Fibroblast of skin of scalp (primary cell): Measurements from ENCODE around the gene IFRD2.
"Not testable (repeated sequence)": the region's sequence is repeated elsewhere in the genome, so short reads cannot be mapped to it uniquely, and the experiment has no call there.

Experiments
- DNase-seq: peaks from one replicate; pipeline ENCODE4 v3.0.0-alpha.2; 2013

The IFRD2 gene

DNA sequence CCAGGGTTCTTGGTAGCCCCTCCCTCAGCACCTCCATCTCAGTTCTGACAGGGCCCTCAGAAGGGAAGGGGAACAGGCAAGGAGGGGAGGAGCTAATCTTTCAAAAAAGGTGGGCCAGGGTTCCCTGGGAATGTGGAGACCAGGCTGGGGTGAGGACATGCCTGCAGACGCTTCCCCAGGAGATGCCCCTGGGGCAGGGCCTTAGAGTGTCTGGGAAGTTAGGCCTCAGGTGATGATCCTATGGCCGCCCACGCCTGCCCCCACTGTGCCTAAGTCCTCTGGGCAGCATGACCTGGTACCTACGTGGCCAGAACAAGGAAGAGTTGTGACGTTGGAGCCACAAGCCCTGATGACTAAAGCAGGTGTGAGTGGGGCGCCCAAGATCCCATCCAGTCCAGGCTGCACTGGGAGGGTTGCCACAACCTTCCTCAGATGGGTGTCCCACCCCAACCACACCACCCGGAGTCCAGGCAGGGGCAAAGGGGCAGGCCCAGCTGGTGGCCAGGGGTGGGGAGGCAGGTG, 27.2 kb downstream of the IFRD2 start:
- DNase-seq = no peak

GRCh38 chr3:50264383-50264963, 27.8 kb downstream of the IFRD2 start:
- DNase-seq = peak; percentile 99

GRCh38 chr3:50263478-50264382, 28.5 kb downstream of the IFRD2 start:
- DNase-seq = no peak

GRCh38 chr3:50262778-50263177, 29.5 kb downstream of the IFRD2 start:
- DNase-seq = no peak

DNA sequence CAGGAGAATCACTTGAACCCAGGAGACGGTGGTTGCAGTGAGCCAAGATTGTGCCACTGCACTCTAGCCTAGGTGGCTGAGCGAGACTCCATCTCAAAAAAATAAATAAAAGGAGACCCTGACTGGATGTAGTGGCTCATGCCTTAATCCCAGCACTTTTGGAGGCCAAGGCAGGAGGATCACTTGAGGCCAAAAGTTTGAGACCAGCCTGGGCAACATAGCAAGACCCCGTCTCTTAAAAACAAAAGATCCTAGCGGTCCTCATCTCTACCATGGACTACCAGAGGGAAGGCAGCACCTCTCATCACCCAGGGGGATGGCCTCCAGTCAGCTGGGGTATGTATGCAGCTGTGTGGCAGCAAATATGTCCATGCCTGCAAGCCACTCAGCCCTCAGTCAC, 30.0 kb downstream of the IFRD2 start:
- DNase-seq = not testable (repeated sequence)

DNA sequence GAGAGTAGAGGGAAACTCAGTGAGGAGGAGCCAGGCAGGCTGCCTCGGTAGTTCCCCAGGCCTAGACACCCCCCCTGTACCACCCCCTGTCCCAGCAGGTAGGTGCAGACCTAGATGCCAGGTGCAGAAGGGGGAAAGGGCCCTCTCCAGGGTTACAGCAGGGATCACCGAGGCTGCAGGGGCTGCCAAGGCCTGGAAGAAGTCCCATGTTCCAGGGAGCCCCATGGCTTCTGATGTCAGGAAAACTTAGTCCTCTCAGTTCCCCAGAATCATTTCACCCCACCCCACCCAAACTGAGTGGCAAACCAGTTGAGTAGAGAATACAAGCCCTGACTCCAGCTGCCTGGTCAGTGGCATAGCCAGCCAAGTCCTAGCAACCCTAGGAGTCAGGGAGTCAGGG, 30.7 kb downstream of the IFRD2 start:
- DNase-seq = no peak

DNA sequence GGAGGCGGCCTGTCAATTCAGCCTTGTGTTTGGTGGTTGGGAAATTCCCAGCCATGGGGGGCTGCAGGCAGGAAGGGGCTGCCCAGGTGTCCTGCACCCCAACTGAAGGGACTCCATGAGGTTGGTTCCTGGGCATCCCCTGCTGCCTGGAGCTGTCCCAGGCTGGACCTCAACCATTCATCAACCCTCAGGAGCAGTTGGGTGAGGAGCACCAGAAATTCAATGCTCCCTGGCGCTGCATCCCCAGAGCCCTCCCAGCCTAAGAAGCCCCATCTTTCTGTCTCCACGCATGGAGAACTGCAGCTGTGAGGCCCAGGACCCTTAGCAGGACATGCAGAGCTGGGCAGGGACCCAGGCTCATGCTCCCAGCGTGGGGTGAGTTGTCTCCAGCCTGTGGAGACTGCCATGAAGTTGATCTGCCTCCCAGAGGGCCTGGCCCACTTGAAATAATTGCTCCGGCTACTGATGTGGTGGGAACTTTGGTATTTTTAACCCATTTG, 31.2 kb downstream of the IFRD2 start:
- DNase-seq = peak; percentile 37

DNA sequence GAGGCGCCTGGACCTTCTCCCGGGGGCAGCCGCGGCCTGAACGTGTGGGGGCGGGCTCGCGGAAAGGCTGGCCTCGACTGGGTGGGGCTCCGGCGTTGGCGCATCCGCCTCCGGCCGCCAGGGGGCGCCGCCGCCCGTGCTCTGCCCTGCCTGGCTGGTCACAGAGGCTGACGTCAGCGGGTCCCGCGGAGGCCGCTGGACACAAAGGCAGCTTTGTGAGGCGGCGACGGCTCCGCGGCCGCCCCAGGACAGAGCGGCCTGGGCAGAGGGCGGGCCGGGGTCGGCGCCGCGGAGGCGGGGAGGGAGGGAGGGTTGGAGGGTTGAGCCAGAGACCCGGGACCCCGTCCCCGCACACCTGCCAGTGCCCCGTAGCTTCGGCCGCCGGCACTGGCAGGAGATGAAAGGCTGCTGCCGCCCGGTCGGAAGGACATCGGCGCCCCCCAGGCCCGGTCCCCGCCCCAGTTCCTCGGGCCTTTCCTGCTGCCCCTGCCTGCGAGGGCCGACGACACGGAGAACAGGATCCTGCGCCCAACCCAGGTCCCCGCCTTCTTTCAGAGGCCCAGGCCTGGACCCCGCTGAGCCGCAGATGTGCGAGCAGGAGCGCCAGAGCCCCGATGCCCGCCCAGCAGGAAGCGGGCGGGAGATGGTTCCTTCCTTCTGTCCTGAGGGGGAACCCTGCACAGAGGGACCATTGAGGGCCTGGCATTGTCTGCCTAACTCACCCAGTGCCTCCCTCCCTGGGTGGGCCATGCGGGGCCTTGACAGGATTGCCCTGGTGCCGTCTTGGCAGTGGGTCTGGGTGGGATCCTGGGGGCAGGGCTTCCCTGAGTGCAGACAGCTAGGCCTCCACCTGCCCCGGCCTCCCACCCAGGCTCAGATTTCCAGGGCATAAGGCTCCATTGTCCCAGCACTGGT, 31.9 kb downstream of the IFRD2 start:
- peak; percentile 90 for DNase-seq

GRCh38 chr3:50259432-50260026, 32.7 kb downstream of the IFRD2 start:
- no peak for DNase-seq

GRCh38 chr3:50258979-50259378, 33.2 kb downstream of the IFRD2 start:
- DNase-seq = no peak

GRCh38 chr3:50258029-50258680, 34.1 kb downstream of the IFRD2 start:
- DNase-seq = no peak

DNA sequence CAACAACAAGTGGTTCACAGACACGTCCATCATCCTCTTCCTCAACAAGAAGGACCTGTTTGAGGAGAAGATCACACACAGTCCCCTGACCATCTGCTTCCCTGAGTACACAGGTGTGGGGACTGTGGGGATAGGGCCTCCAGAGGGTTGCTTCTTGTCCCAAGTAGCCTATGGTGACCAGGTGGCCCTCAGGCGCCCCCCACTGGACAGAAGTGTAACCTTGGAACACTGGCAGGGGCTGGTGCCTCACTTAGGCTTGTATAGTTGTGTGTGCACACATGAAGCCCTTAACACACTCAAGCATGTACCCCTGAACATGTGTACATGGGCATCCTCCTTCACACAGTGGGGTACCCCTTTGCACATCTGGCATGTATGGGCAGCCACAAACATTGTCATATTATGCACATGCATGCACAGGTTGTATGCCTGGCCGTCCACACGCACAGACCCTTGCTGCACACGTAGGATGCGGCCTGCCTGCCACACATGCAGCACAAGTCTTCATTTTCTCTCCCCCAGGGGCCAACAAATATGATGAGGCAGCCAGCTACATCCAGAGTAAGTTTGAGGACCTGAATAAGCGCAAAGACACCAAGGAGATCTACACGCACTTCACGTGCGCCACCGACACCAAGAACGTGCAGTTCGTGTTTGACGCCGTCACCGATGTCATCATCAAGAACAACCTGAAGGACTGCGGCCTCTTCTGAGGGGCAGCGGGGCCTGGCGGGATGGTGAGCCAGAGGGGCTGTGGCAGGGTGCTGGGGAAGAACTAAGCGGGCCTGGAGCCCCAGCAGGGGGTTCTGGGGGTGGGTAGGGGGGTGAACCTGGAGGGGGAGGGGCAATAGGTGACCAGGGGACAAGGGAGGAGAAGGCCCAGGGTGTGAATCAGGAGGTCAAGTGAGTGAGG, 35.0 kb downstream of the IFRD2 start:
- DNase-seq = no peak

DNA sequence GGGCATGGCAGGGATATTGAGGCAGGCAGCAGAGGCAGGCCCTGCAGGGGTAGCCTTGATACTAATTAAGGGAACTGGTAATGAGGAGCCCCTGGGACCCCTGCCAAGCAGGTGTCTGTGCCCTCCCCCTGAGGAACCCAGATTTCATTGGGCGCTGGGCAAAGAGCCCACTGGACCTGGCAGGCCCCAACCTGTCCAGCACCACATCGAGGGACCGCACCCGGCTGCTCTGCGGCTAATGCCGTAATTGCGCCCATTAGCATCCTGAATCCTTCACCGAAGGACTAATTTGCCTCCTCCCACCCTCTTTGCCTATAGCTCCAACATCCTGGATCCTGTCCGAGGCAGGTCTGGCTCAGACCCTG, 37.0 kb downstream of the IFRD2 start:
- DNase-seq = no peak

DNA sequence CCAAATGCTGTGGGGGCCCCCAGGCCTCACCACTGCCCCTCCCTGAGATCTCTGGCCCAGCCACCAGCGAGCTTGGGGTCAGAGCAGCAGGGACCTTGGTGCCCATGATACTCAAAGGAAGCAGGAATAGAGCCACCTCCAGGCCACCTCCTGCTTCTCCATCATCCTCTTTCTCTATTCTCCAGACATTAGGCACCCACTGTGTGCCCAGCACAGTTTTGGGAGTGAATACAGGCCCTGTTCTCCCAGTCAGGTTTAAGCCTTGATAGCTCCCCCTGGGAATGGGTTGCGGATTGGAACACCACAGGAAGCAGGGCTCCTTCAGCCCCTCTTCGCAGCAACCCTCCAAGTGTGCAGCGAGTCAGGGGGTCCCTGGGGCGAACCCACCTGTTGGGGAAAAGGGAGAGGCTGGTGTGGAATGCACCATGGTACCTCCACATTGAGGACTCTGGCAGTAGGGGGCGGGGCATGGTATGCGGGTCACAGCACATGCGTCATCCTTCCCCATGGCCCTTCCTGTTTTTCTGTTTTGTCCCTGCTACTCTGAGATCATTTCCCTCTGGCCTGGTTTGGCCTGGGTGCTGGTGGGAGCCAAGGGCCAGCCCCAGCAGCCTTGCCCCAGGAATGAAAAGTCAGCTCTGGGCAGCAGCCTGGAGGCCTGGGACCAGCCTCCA, 37.5 kb downstream of the IFRD2 start:
- no peak for DNase-seq

GRCh38 chr3:50251220-50251619, 41.0 kb downstream of the IFRD2 start:
- no peak for DNase-seq

GRCh38 chr3:50250514-50250913, 41.7 kb downstream of the IFRD2 start:
- no peak for DNase-seq

- no peak for DNase-seq
Observed at GRCh38 chr3:50249457-50249856, 42.8 kb downstream of the IFRD2 start.

DNA sequence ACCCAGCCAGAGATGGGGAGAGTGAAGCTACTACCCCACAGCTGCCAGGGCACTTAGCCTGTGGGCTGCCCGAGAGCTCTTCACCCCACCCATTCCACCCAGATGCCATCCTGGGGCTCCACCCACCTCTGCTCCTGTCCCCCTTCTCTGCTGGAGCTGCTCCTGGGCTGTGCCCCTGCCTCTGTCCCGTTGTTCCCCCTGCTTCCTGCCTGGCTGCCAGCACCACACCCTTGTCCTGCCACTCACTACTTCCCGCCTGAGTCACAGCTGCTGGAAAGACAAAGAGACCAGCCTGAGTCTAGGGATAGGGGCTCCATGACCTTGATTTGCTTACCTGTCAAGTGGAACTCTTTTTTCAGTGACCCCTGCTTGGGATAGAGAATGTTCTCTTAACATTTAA, 43.8 kb downstream of the IFRD2 start:
- DNase-seq = peak; percentile 47

DNA sequence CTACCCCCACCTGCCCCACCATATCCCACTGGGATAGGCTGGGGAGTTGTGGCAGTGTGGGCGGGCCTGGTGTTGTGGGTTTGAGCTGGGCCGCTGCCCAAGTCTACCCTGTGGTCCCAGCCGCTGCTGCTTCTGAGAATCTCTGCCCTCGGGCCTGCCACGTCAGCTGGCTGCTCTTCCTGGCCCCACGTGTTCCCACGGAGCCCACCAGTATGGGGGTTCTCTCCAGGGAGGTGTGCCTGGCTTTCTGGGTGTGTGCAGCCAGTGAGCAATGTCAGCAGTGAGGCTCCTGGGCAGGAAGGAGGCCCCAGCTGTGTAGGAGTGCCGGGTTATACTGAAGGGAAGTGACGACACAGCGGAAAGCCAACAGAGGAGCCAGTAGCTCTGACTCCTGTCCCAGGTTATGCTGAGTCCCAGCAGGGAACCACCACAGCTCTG, 45.7 kb downstream of the IFRD2 start:
- DNase-seq = peak; percentile 97
